IPS-15b (cell line): ENCODE results near the gene RAD51D.

ENCODE experiments used
- H3K27me3 ChIP-seq: one replicate; pipeline ENCODE4 v1.6.1; 2013; ENCODE audit warnings: low read length; ENCODE audit not compliant: control insufficient read depth, insufficient read depth
- H3K36me3 ChIP-seq: one replicate; pipeline ENCODE4 v1.6.1; 2013; ENCODE audit warnings: low read length; ENCODE audit not compliant: control insufficient read depth, insufficient read depth
- H3K4me1 ChIP-seq: one replicate; pipeline ENCODE4 v1.6.1; 2013; ENCODE audit warnings: mild to moderate bottlenecking, low read length; ENCODE audit not compliant: control insufficient read depth, insufficient read depth
- H3K4me3 ChIP-seq: one replicate; pipeline ENCODE4 v1.5.1; 2013; ENCODE audit warnings: low read depth, low read length
- H3K9ac ChIP-seq: one replicate; pipeline ENCODE4 v1.6.1; 2013; ENCODE audit warnings: low read depth, mild to moderate bottlenecking, low read length
- H3K9me3 ChIP-seq: one replicate; pipeline ENCODE4 v1.6.1; 2013; ENCODE audit warnings: mild to moderate bottlenecking, low read length; ENCODE audit not compliant: control insufficient read depth, insufficient read depth

The RAD51D gene

DNA sequence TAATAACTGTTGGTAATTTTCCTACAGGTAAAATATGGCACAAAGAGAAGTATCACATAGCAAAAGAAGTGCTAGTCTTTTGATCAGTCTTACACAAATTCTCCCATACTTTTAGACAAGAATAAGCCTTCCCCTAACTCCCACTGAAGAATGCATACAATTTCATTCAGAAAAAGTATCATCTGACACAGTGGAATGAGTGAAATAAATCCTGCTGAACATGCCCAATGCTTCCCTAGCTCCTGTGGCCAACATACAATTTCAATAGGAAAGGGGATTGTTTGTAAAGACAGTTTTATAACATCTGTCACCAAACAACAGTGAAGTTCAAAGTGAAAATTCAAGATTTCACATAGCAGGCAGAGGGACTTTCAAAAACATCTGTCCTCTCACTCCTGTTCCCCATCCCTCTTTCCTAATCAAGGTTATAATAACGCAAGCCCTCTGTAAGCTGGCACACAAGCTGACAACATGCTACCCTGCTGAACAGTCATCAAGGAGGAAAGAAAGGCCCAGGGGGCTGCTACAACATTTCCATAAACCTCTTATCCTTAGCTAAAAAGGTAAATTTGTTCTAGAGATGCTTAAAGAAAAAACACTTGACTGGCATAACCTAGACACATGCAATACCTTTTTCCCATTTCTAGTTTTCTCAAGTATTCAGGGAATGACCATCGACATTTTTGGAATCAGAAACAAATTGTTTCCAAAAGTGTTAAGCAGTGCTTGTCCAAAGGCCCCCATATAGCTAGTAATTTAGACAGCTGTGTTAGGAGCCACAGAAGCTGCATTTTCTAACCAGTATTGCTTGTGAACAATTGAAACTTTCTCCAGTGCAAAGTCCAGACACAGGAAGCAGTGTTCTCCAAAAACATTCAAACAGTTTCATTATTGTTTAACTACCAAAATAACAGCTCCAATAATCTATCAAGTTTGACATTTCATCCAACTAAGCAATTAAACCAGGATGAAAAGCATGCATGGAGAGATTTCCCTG is 44.7 kb downstream of the RAD51D start:
- H3K4me3 ChIP-seq = no peak overlapping the region
- H3K9ac ChIP-seq = no peak overlapping the region
- H3K27me3 ChIP-seq = no peaks in the 10 kb centered on the region
- H3K9me3 ChIP-seq = no peaks in the 10 kb centered on the region
- no peaks in the 10 kb centered on the region for H3K36me3 ChIP-seq
- no peaks in the 10 kb centered on the region for H3K4me1 ChIP-seq

DNA sequence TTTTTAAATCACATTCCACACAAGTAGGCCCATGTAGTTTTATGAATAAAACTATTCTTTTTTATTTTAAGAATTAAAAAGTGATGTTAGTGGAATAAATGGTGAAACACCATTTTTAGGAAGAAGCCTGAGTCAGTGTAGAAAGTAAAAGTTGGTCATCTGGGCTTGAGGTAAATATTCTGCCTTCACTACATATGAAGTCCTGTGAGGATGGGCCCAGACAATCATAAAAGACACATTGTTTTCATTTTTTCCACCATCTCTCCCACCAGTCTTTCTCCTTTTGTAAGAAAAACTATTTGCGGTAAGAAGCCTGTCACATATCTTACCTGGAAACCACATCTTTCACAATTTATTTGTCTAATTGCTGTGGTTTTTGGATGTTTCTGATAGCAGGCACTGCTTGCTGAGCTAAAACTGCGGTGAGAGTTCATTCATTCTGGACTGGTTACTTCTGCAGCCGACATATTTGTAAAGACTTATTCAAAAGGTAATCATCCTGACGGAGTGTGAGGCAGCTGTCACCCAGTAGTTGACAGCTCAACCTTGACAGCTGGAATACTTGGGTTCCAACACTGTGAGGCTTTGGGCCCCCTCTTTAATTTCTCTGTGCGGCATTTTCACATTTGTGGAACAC is 45.6 kb downstream of the RAD51D start:
- no peaks in the 10 kb centered on the region for H3K27me3 ChIP-seq
- H3K9ac ChIP-seq = no peak overlapping the region
- H3K36me3 ChIP-seq = no peaks in the 10 kb centered on the region
- no peaks in the 10 kb centered on the region for H3K9me3 ChIP-seq
- no peak overlapping the region for H3K4me3 ChIP-seq
- no peaks in the 10 kb centered on the region for H3K4me1 ChIP-seq

DNA sequence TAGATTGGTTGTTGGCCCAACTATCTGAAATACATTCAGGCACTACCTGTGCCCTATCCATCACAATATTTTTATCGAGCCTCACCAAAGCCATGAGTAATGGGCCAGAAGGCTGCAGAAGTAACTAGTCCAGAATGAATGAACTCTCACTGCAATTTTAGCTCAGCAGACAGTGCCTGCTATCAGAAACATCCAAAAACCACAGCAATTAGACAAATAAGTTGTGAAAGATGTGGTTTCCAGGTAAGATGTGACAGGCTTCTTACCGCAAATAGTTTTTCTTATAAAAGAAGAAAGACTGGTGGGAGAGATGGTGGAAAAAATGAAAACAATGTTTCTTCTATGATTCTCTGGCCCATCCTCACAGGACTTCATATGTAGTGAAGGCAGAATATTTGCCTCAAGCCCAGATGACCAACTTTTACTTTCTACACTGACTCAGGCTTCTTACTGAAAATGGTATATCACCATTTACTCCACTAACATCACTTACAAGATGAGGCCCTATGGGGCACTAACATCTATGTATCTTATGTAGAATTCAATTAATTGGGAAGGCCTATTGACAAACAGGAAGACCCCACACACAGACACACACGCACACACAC is 46.4 kb downstream of the RAD51D start:
- no peaks in the 10 kb centered on the region for H3K36me3 ChIP-seq
- no peak overlapping the region for H3K9ac ChIP-seq
- no peaks in the 10 kb centered on the region for H3K27me3 ChIP-seq
- no peak overlapping the region for H3K4me3 ChIP-seq
- no peaks in the 10 kb centered on the region for H3K9me3 ChIP-seq
- H3K4me1 ChIP-seq = no peaks in the 10 kb centered on the region

DNA sequence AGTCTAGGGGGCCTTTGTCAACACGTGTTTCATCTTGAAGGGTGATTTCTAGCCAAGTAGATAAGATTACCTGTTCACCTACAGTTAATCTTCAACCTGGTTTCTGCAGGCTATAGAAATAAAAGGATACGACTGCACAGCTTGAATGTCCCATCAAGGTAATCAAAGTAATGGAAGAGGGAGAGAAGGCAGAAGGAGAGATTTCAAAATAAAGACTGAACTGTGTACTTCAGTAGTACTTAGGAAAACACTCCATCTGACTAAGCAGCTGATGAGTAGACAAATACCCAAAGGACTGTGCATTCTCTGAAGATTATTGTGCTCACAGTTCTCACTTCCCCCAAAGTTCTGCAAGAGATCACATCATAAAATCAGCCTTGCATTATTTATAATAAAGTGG is 50.3 kb downstream of the RAD51D start:
- peaks cover 17% of the 10 kb centered on the region for H3K4me1 ChIP-seq
- H3K36me3 ChIP-seq = no peaks in the 10 kb centered on the region
- no peaks in the 10 kb centered on the region for H3K27me3 ChIP-seq
- no peak overlapping the region for H3K4me3 ChIP-seq
- H3K9ac ChIP-seq = no peak overlapping the region
- H3K9me3 ChIP-seq = no peaks in the 10 kb centered on the region

DNA sequence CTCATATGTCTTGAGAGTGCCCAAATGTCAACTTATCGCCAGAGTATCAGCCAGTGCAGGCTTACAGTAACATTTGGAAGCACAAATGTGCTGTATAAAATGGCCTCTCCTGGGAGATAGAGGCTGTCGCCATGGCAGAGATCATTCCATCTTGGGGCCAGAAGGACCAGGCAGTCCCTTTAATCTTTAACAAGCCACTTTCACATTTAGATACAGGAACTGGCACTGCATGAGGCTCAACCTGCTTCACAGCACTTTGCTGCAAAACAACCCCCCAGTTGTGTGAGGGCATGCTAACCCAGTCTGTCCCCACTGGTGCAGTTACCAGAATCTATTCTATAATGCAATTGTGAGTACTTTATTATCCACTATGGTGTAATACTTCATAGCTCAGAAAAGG is 51.4 kb downstream of the RAD51D start:
- no peaks in the 10 kb centered on the region for H3K36me3 ChIP-seq
- no peaks in the 10 kb centered on the region for H3K9me3 ChIP-seq
- H3K4me3 ChIP-seq = no peak overlapping the region
- H3K9ac ChIP-seq = no peak overlapping the region
- peaks cover 23% of the 10 kb centered on the region for H3K4me1 ChIP-seq
- H3K27me3 ChIP-seq = no peaks in the 10 kb centered on the region

DNA sequence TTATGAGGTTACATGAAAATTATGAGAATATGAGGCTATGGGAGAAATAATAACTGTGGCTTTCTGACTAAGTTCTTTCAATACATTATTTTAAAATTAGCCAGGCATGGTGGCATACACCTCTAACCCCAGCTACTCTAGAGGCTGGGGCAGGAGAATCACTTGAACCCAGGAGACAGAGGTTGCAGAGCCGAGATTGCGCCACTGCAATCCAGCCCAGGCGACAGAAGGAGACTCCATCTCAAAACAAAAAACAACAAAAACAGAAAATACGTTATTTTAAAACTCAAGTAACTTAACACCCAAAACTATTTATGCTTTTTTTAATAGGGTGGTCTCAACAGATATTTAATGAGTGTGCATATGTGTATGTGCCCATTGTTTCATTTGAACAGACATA is 53.8 kb downstream of the RAD51D start:
- no peak overlapping the region for H3K4me3 ChIP-seq
- H3K36me3 ChIP-seq = no peaks in the 10 kb centered on the region
- peaks cover 23% of the 10 kb centered on the region for H3K4me1 ChIP-seq
- no peak overlapping the region for H3K9ac ChIP-seq
- H3K27me3 ChIP-seq = no peaks in the 10 kb centered on the region
- no peaks in the 10 kb centered on the region for H3K9me3 ChIP-seq

DNA sequence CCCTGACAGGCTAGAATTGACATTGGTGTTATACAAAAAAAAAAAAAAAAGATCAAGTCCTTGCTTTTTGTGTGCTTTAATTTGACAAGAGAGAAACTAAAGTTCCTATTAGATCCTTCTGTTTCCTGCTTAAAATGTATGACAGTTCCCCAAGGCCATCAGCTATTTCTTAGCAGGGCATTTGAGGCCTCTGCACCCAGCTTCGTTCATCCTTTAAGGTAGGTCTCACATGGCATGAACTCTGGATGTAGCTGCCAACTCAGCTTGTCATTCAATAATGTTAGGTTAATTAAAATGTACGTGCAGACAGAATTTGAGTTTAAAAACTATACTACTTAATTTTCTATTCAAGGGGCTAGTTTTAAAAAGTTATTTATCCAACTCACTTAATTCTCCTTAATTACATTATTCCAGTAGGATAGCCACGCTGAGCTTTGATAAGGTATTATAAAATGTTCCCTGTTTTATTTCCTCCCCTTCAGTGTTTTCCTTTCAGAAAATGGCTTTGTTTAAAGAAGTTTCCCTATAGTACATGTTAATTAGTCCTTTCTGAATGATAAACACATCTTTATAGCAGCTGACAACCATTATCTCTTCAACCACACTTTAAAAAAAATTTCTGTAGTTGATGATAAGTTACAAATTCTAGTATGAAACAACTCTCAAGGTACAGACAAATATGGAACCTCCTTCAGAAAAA is 55.0 kb downstream of the RAD51D start:
- Histone ChIP-seq H3K36me3 (no peaks in the 10 kb centered on the region), H3K4me3 (no peak overlapping the region), H3K4me1 (peaks cover 23% of the 10 kb centered on the region), H3K9me3 (no peaks in the 10 kb centered on the region), H3K27me3 (no peaks in the 10 kb centered on the region), H3K9ac (no peak overlapping the region)

DNA sequence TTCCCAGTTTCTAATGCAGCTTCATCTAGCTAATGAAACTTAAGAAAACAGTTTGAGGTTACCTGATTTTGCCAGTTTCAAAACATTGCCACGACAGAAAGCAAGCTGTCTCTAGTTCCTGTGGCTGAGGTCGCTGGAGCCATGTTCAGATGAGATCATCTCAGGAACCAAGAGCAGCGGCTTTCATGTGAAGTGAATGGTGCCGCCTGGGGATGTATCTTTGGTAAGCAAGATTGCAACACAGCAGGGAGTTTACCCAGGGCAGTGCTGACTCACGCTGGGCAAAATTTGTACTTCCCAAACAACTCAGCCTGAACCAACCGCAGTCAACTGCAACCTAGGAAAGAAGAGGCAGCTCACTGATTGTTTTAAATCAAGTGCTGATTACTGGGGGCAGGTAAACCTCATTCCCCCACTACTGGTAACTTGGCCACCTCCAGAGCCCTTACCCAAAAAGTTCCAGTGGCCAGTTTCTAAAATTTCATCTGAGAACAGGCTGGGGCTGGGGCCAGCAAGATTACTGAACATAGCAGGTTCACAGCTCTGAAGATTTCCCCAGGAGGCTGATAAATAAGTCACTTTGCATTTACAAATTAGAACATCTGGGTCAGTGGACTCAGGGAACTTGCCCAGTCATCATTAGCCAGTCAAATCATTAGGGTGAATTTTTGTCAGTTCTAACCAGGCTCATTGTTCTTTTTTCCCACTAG is 56.0 kb downstream of the RAD51D start, which contains the start of gene RFFL:
Gene RFFL (minus strand): TSS at position 194 of the 710 bp plus-strand sequence. CDS start 37,154 bp downstream, outside the sequence.
- no peaks in the 10 kb centered on the region for H3K36me3 ChIP-seq
- peaks cover 23% of the 10 kb centered on the region for H3K4me1 ChIP-seq
- peak within 1 kb of the TSS; percentile 26 for H3K4me3 ChIP-seq
- no peaks in the 10 kb centered on the region for H3K9me3 ChIP-seq
- no peaks in the 10 kb centered on the region for H3K27me3 ChIP-seq
- H3K9ac ChIP-seq = no peak within 1 kb of the TSS

DNA sequence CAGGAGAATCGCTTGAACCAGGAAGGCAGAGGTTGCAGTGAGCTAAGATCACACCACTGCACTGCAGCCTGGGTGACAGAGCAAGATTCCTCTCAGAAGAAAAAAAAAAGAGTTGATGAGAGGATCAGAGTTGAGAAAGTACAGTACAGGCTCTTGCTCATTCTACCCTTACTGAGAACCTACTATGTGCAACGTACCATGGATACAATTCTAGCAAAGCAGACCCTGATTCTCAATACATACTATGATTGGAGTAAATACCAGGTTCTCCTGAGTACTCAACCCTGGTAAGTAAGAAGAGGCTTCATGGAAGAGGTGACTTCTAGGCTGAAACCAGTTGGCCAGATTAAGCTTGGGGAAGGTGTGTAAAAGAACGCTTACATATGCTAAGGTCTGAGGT is 57.4 kb downstream of the RAD51D start:
- Histone ChIP-seq H3K4me3 (no peak overlapping the region), H3K9me3 (no peaks in the 10 kb centered on the region), H3K9ac (no peak overlapping the region), H3K27me3 (no peaks in the 10 kb centered on the region), H3K36me3 (no peaks in the 10 kb centered on the region), H3K4me1 (peaks cover 21% of the 10 kb centered on the region)

DNA sequence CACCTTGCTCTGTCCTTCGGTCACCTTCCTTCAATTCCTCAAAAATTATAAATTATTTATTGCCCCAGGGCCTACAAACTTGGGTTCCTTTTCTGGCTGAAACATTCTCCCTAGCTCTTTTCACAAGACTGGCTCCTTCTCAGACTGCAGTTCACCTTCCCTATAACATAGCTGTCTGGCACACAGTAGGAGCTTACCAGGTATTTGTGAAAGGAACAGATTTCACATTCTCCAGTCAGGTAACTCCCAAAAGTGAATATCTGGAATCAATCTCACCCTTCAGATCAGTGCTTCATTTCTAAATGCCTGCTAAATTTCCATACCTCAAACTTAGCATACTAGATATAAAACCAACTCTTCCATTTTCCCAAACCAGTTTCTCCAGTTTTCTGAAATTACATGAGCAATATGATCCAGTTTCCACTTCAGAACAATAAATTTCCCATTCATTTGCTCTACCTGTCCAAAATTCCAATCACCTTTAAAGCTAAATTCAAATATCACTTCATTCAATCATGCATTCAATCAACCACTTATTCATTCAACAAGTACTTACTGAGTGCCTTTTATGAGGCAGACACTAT is 62.2 kb downstream of the RAD51D start:
- no peaks in the 10 kb centered on the region for H3K27me3 ChIP-seq
- H3K36me3 ChIP-seq = no peaks in the 10 kb centered on the region
- H3K9ac ChIP-seq = no peak overlapping the region
- H3K4me3 ChIP-seq = no peak overlapping the region
- H3K9me3 ChIP-seq = no peaks in the 10 kb centered on the region
- no peaks in the 10 kb centered on the region for H3K4me1 ChIP-seq
